DND-41 (cell line): ENCODE data around the gene LSM7.

Experiments
- EZH2 ChIP-seq: IDR thresholded peaks from 3 replicates; pipeline ENCODE4 v1.6.1; 2012; ENCODE audit warnings: borderline replicate concordance, low read depth, mild to moderate bottlenecking, moderate library complexity, low read length, inconsistent platforms; ENCODE audit not compliant: severe bottlenecking
- TF ChIP-seq, protein P1 (sequence below): IDR thresholded peaks from 2 replicates; pipeline ENCODE4 v1.5.1; 2012; ENCODE audit warnings: borderline replicate concordance, low read length, moderate library complexity, mild to moderate bottlenecking; ENCODE audit not compliant: poor library complexity, severe bottlenecking; ENCODE audit errors: extremely low read depth

DNA sequence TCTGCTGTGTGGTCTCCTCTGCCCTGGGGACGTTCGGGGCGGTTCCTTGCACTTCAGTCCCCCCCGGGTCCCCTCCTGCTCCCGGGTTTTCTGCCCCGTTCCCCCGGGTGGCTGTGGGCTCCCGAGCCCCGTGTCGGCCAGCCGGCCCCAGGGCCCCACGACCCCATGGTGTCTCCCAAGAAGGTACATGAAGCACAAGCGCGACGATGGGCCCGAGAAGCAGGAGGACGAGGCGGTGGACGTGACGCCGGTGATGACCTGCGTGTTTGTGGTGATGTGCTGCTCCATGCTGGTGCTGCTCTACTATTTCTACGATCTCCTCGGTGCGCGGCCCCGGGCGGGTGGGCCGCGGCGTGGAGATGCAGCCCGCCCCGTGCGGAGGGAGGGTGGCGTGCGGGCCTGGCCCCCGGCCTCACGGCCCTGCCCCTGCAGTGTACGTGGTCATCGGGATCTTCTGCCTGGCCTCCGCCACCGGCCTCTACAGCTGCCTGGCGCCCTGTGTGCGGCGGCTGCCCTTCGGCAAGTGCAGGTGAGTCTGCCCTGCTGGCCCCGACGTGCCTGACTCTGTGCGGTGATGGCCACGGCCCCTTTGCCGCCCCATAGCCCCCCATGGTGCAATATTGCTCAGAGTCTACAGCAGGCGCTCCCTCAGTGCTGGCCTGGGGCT lies 11.4 kb upstream of the LSM7 start:
- no peak for TF ChIP-seq EZH2
- TF ChIP-seq, protein P1, sequence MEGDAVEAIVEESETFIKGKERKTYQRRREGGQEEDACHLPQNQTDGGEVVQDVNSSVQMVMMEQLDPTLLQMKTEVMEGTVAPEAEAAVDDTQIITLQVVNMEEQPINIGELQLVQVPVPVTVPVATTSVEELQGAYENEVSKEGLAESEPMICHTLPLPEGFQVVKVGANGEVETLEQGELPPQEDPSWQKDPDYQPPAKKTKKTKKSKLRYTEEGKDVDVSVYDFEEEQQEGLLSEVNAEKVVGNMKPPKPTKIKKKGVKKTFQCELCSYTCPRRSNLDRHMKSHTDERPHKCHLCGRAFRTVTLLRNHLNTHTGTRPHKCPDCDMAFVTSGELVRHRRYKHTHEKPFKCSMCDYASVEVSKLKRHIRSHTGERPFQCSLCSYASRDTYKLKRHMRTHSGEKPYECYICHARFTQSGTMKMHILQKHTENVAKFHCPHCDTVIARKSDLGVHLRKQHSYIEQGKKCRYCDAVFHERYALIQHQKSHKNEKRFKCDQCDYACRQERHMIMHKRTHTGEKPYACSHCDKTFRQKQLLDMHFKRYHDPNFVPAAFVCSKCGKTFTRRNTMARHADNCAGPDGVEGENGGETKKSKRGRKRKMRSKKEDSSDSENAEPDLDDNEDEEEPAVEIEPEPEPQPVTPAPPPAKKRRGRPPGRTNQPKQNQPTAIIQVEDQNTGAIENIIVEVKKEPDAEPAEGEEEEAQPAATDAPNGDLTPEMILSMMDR: no peak
